Tibial artery (tissue), 4 donors: ENCODE data around the gene RPS21.
A peak's percentile ranks its signal among the peaks of the same experiment; 100 is the strongest.

Source experiments
- DNase-seq, 2 donors: peaks; one replicate each; pipeline ENCODE4 v3.0.0-alpha.2; 2019
- H3K27ac ChIP-seq, 2 donors: fragments of 200-600 bp; sonication (generic) in 1 of 2; 1 replicate in 1 of 2; 2 replicates in 1 of 2; pipeline ENCODE4 v1.5.1; 2018 to 2019; ENCODE audit warnings: mild to moderate bottlenecking in 1 of 2
- H3K27me3 ChIP-seq, 2 donors: fragments of 200-600 bp; sonication (generic) in 1 of 2; one replicate each; pipeline versions ENCODE4 v1.5.1 to v1.6.0; 2016 to 2019
- H3K36me3 ChIP-seq, 3 donors: fragments of 200-600 bp; sonication (generic) in 2 of 3; one replicate each; pipeline ENCODE4 v1.5.1; 2016 to 2019; ENCODE audit warnings: mild to moderate bottlenecking in 2 of 3
- H3K4me1 ChIP-seq, 4 donors: fragments of 200-600 bp; sonication (generic) in 2 of 4; 1 replicate in 3 of 4; 2 replicates in 1 of 4; pipeline ENCODE4 v1.5.1; 2016 to 2019
- H3K4me3 ChIP-seq, 2 donors: fragments of 200-600 bp; sonication (generic) in 1 of 2; 1 replicate in 1 of 2; 2 replicates in 1 of 2; pipeline ENCODE4 v1.5.1; 2018 to 2019; ENCODE audit warnings: mild to moderate bottlenecking in 2 of 2
- H3K9me3 ChIP-seq, 3 donors: fragments of 200-600 bp; sonication (generic) in 1 of 3; one replicate each; pipeline ENCODE4 v1.5.1; 2016 to 2019
- CTCF ChIP-seq, 2 experiments: fragments of 200-600 bp in 1 of 2; fragments of 450-650 bp in 1 of 2; IDR thresholded peaks; one replicate each; pipeline ENCODE4 v1.5.1; 2017 to 2019; ENCODE audit warnings: antibody characterized with exemption in 2 of 2, mild to moderate bottlenecking in 1 of 2, moderate library complexity in 1 of 2
- intact Hi-C: fragments of 100-400 bp; cut with DNase I; formaldehyde crosslinking; loops from one replicate; pipeline ENCODE4 v1.15.0; 2023; ENCODE audit warnings: low total_unique reads

RPS21 gene

GRCh38 chr20:62357681-62358080, 29.2 kb upstream of the RPS21 start:
- Histone ChIP-seq H3K27me3 (no peaks in the 10 kb centered on the region), H3K27ac (peak overlapping the region; percentile 96 to 97), H3K36me3 (peaks cover 0 to 14% (median 0%) of the 10 kb centered on the region in 3 donors), H3K4me1 (peaks cover 15 to 98% (median 96%) of the 10 kb centered on the region in 4 donors), H3K4me3 (peak overlapping the region; percentile 41 to 49), H3K9me3 (no peaks in the 10 kb centered on the region)
- intact Hi-C loops = no loop called here
- no peak for DNase-seq
- no peak for TF ChIP-seq CTCF (IDR thresholded peaks at IDR 0.05)

- H3K4me1 ChIP-seq = peaks cover 14 to 98% (median 96%) of the 10 kb centered on the region in 4 donors
- H3K27me3 ChIP-seq = no peaks in the 10 kb centered on the region
- no peak for TF ChIP-seq CTCF (IDR thresholded peaks at IDR 0.05)
- peak; percentile 53 to 93 for DNase-seq
- H3K4me3 ChIP-seq = peak overlapping the region; percentile 41 to 49
- H3K36me3 ChIP-seq = peaks cover 0 to 14% (median 0%) of the 10 kb centered on the region in 3 donors
- H3K27ac ChIP-seq = peak overlapping the region; percentile 96 to 97
- no peaks in the 10 kb centered on the region for H3K9me3 ChIP-seq
- intact Hi-C loops = no loop called here
Observed at GRCh38 chr20:62358171-62359042, 28.5 kb upstream of the RPS21 start.

GRCh38 chr20:62359043-62359490, 27.8 kb upstream of the RPS21 start:
- Histone ChIP-seq H3K9me3 (no peaks in the 10 kb centered on the region), H3K36me3 (peaks cover 0 to 14% (median 0%) of the 10 kb centered on the region in 3 donors), H3K27ac (peak overlapping the region; percentile 96 to 97), H3K4me3 (peak overlapping the region; percentile 41 to 49), H3K4me1 (peaks cover 14 to 98% (median 96%) of the 10 kb centered on the region in 4 donors), H3K27me3 (no peaks in the 10 kb centered on the region)
- intact Hi-C loops = no loop called here
- DNase-seq = peak in 1 of 2 donors; percentile 81
- no peak for TF ChIP-seq CTCF (IDR thresholded peaks at IDR 0.05)

- DNase-seq = peak in 1 of 2 donors; percentile 88
- Histone ChIP-seq H3K4me3 (peak overlapping the region; percentile 41 to 49), H3K4me1 (peaks cover 14 to 98% (median 96%) of the 10 kb centered on the region in 4 donors)
Observed at GRCh38 chr20:62359491-62360121, 27.3 kb upstream of the RPS21 start.

More at GRCh38 chr20:62359491-62360121, 27.3 kb upstream of the RPS21 start:
- intact Hi-C loops = no loop called here
- peak overlapping the region; percentile 96 to 97 for H3K27ac ChIP-seq
- H3K9me3 ChIP-seq = no peaks in the 10 kb centered on the region
- peaks cover 0 to 14% (median 0%) of the 10 kb centered on the region in 3 donors for H3K36me3 ChIP-seq
- TF ChIP-seq CTCF (IDR thresholded peaks at IDR 0.05) = no peak
- no peaks in the 10 kb centered on the region for H3K27me3 ChIP-seq
